K562 (cell line): ENCODE measurements around the gene AGPAT1. TPM values are rescaled to one million over a fixed set of nuclear protein-coding genes. Genes with fewer than 3 reads are reported as not detected.

Experiments
- CHD7 ChIP-seq: fragments of 200-600 bp; sonication (generic); IDR thresholded peaks from one replicate; pipeline ENCODE4 v1.6.1; 2012; ENCODE audit warnings: mild to moderate bottlenecking, low read depth, low read length, inconsistent platforms
- DDX20 ChIP-seq: fragments of 450-650 bp; IDR thresholded peaks from 2 replicates; pipeline ENCODE4 v1.6.1; 2016; ENCODE audit warnings: missing genetic modification characterization, low read depth, mild to moderate bottlenecking, missing compliant biosample characterization, moderate library complexity
- ELK1 ChIP-seq: sonication (generic); formaldehyde crosslinking; IDR thresholded peaks from 2 replicates; pipeline ENCODE4 v1.8.1; 2022; ENCODE audit warnings: missing genetic modification reagents
- GTF2E2 ChIP-seq: fragments of 200-800 bp; sonication (Bioruptor generic); IDR thresholded peaks from 2 replicates; pipeline ENCODE4 v1.6.1; 2016; ENCODE audit warnings: missing genetic modification characterization, missing compliant biosample characterization
- HMG20B ChIP-seq: fragments of 250-450 bp; sonication (Bioruptor Pico); IDR thresholded peaks from 2 replicates; pipeline ENCODE4 v1.5.0; 2021; ENCODE audit warnings: mild to moderate bottlenecking
- MXD1 ChIP-seq: fragments of 250-450 bp; sonication (Bioruptor Pico); IDR thresholded peaks from 2 replicates; pipeline ENCODE4 v1.8.0; 2021; ENCODE audit warnings: borderline replicate concordance, mild to moderate bottlenecking, moderate library complexity; ENCODE audit not compliant: poor library complexity, severe bottlenecking
- RBM25 ChIP-seq: fragments of 200-400 bp; formaldehyde crosslinking; IDR thresholded peaks from 2 replicates; pipeline ENCODE4 v1.6.1; 2018; ENCODE audit warnings: low read length, low read depth, moderate library complexity; ENCODE audit not compliant: severe bottlenecking
- SETDB1 ChIP-seq: IDR thresholded peaks from one replicate; pipeline ENCODE4 v1.6.1; 2012; ENCODE audit warnings: low read length, control low read depth, inconsistent platforms
- SRSF3 ChIP-seq: fragments of 200-400 bp; formaldehyde crosslinking; IDR thresholded peaks from 2 replicates; pipeline ENCODE4 v1.6.1; 2016; ENCODE audit warnings: mild to moderate bottlenecking, low read length, moderate library complexity; ENCODE audit not compliant: insufficient read depth
- TRIM28 ChIP-seq: fragments of 450-650 bp; IDR thresholded peaks from 2 replicates; pipeline ENCODE4 v1.6.1; 2017
- ZFP30 ChIP-seq: fragments of 250-450 bp; sonication (Bioruptor Pico); IDR thresholded peaks from 2 replicates; pipeline ENCODE4 v1.8.0; 2022; ENCODE audit warnings: moderate library complexity, mild to moderate bottlenecking, inconsistent platforms, borderline replicate concordance
- ZNF12 ChIP-seq: sonication (generic); formaldehyde crosslinking; IDR thresholded peaks from 2 replicates; pipeline ENCODE4 v1.4.0; 2020; ENCODE audit warnings: mild to moderate bottlenecking, missing genetic modification reagents
- ZNF140 ChIP-seq: fragments of 250-450 bp; sonication (Bioruptor Pico); IDR thresholded peaks from 2 replicates; pipeline ENCODE4 v1.8.0; 2021; ENCODE audit warnings: moderate library complexity, mild to moderate bottlenecking, inconsistent platforms
- ZNF197 ChIP-seq: fragments of 200-800 bp; sonication (Bioruptor generic); IDR thresholded peaks from 2 replicates; pipeline ENCODE4 v1.6.1; 2016; ENCODE audit warnings: low read depth, missing genetic modification characterization, missing compliant biosample characterization
- ZNF668 ChIP-seq: fragments of 250-450 bp; sonication (Bioruptor Pico); IDR thresholded peaks from 2 replicates; pipeline ENCODE4 v1.8.0; 2022; ENCODE audit warnings: mild to moderate bottlenecking, inconsistent platforms
- ZNF696 ChIP-seq: fragments of 250-450 bp; sonication (Bioruptor Pico); conservative IDR thresholded peaks from 2 replicates; pipeline ENCODE4 v1.4.0; 2020; ENCODE audit warnings: mild to moderate bottlenecking, moderate library complexity
- polyA plus RNA-seq, 8 experiments: library from polyadenylated mRNA; depleted of rRNA in 4 of 8; stranded (reverse) in 5 of 8; unstranded in 3 of 8; fragments of >200 nt; fragmentation: Nextera tagmentation in 2 of 8; fragmentation: Illumina TruSeq in 1 of 8; extraction: Ambion mirVana in 2 of 8; extraction: Trizol in 1 of 8; gene quantifications; 2 replicates each; pipeline versions ENCODE4 v1.2.1 to v1.2.3, GENCODE V29; 2011 to 2014; ENCODE audit warnings: inconsistent platforms in 1 of 8, missing spikeins in 1 of 8
- total RNA-seq, 7 experiments: library from RNA; depleted of rRNA in 6 of 7; stranded (reverse); fragments of >200 nt in 6 of 7; fragmentation: Illumina TruSeq in 2 of 7; extraction: Trizol in 2 of 7; gene quantifications; 2 replicates each; pipeline versions ENCODE4 v1.2.1 to v1.2.3, GENCODE V29; 2011 to 2021; ENCODE audit warnings: low replicate concordance in 1 of 7

The AGPAT1 gene
- total and polyA plus RNA-seq, 9 of the 15 experiments (the other 6 are each of a cell fraction or from before 2014, with no cell fraction given), result 37.9 to 176 (median 69.4) TPM

GRCh38 chr6:32154514-32155161 lies 21.2 kb downstream of the AGPAT1 start (continued):
- TF ChIP-seq ZNF668 (CRISPR knock-in tag), result no peak
- no peak for TF ChIP-seq DDX20 (tag)
- TF ChIP-seq SRSF3, result no peak
- no peak for TF ChIP-seq MXD1 (CRISPR knock-in tag)
- no peak for TF ChIP-seq ELK1 (CRISPR knock-in tag)
- no peak for TF ChIP-seq ZNF140 (CRISPR knock-in tag)
- no peak for TF ChIP-seq HMG20B (CRISPR knock-in tag)
- no peak for TF ChIP-seq CHD7
- no peak for TF ChIP-seq RBM25
- no peak for TF ChIP-seq ZNF696 (CRISPR knock-in tag)
- peak; percentile 89 for TF ChIP-seq ZNF197 (CRISPR knock-in tag)
- no peak for TF ChIP-seq ZFP30 (CRISPR knock-in tag)
- no peak for TF ChIP-seq GTF2E2 (tag)
- TF ChIP-seq ZNF12 (CRISPR knock-in tag), result no peak
- TF ChIP-seq SETDB1, result no peak
- 0 out of 2 replicates have a peak, but pooled peaks have one; percentile 14 for TF ChIP-seq TRIM28
